Prostate gland (tissue), 2 donors: ENCODE results near the gene EHMT1.

Source experiments
- POLR2A ChIP-seq: fragments of 450-650 bp; IDR thresholded peaks from one replicate; pipeline ENCODE4 v1.6.1; 2016; ENCODE audit warnings: antibody characterized with exemption, mild to moderate bottlenecking
- POLR2AphosphoS5 ChIP-seq: sonication (generic); formaldehyde crosslinking; IDR thresholded peaks from one replicate; pipeline ENCODE4 v1.6.1; 2017; ENCODE audit warnings: antibody characterized with exemption
- TF ChIP-seq, protein P1 (sequence below), 4 experiments: fragments of 200-600 bp in 2 of 4; fragments of 450-650 bp in 2 of 4; sonication (generic) in 2 of 4; IDR thresholded peaks; 1 replicate in 3 of 4; 2 replicates in 1 of 4; pipeline ENCODE4 v1.5.1; 2016 to 2019; ENCODE audit warnings: antibody characterized with exemption in 4 of 4, mild to moderate bottlenecking in 2 of 4, moderate library complexity in 2 of 4

GRCh38 chr9:137813167-137813566 lies 194.4 kb downstream of the EHMT1 start:
- TF ChIP-seq POLR2AphosphoS5 (no peak), POLR2A (no peak)
- TF ChIP-seq, protein P1, sequence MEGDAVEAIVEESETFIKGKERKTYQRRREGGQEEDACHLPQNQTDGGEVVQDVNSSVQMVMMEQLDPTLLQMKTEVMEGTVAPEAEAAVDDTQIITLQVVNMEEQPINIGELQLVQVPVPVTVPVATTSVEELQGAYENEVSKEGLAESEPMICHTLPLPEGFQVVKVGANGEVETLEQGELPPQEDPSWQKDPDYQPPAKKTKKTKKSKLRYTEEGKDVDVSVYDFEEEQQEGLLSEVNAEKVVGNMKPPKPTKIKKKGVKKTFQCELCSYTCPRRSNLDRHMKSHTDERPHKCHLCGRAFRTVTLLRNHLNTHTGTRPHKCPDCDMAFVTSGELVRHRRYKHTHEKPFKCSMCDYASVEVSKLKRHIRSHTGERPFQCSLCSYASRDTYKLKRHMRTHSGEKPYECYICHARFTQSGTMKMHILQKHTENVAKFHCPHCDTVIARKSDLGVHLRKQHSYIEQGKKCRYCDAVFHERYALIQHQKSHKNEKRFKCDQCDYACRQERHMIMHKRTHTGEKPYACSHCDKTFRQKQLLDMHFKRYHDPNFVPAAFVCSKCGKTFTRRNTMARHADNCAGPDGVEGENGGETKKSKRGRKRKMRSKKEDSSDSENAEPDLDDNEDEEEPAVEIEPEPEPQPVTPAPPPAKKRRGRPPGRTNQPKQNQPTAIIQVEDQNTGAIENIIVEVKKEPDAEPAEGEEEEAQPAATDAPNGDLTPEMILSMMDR (IDR thresholded peaks at IDR 0.05): no peak
